HG03378 (cell line): ENCODE data around the gene SNX25.
"Not testable (repeated sequence)": the region's sequence is repeated elsewhere in the genome, so short reads cannot be mapped to it uniquely, and the experiment has no call there.

Experiments used
- ATAC-seq: cut with Tn5 transposase; IDR thresholded peaks from one replicate; pipeline ENCODE4 v1.9.1; 2021; ENCODE audit warnings: mild to moderate bottlenecking, moderate library complexity; ENCODE audit not compliant: unreplicated experiment

The SNX25 gene

GRCh38 chr4:185304541-185304940, 95.1 kb downstream of the SNX25 start:
- no peak for ATAC-seq

- peak; percentile 44 for ATAC-seq
These were observed 95.7 kb downstream of the SNX25 start for GRCh38 chr4:185304944-185305690.

GRCh38 chr4:185305979-185306442, 96.6 kb downstream of the SNX25 start:
- ATAC-seq = no peak

GRCh38 chr4:185307136-185307950, 97.9 kb downstream of the SNX25 start:
- ATAC-seq = peak; percentile 80

GRCh38 chr4:185309770-185310169, 100.4 kb downstream of the SNX25 start:
- ATAC-seq = peak; percentile 50

GRCh38 chr4:185311113-185311888, 101.9 kb downstream of the SNX25 start:
- no peak for ATAC-seq

- no peak for ATAC-seq
These were observed 103.3 kb downstream of the SNX25 start for GRCh38 chr4:185312699-185313098.

- not testable (repeated sequence) for ATAC-seq
These were observed 108.1 kb downstream of the SNX25 start for GRCh38 chr4:185317462-185317861.

- no peak for ATAC-seq
These were observed 108.5 kb downstream of the SNX25 start for GRCh38 chr4:185317880-185318279.

- ATAC-seq = peak; percentile 45
These were observed 109.3 kb downstream of the SNX25 start for GRCh38 chr4:185318679-185319078.

GRCh38 chr4:185322803-185323202, 113.4 kb downstream of the SNX25 start:
- no peak for ATAC-seq

- no peak for ATAC-seq
These were observed 114.2 kb downstream of the SNX25 start for GRCh38 chr4:185323606-185324005.

GRCh38 chr4:185324361-185324760, 115.0 kb downstream of the SNX25 start:
- not testable (repeated sequence) for ATAC-seq

GRCh38 chr4:185325721-185326120, 116.3 kb downstream of the SNX25 start:
- ATAC-seq = not testable (repeated sequence)

GRCh38 chr4:185328586-185328985, 119.2 kb downstream of the SNX25 start:
- ATAC-seq = no peak

- not testable (repeated sequence) for ATAC-seq
These were observed 120.6 kb downstream of the SNX25 start for GRCh38 chr4:185329879-185330510.

- peak; percentile 67 for ATAC-seq
These were observed 123.4 kb downstream of the SNX25 start for GRCh38 chr4:185332575-185333464.

- ATAC-seq = no peak
These were observed 124.9 kb downstream of the SNX25 start for GRCh38 chr4:185334326-185334725.

- ATAC-seq = no peak
These were observed 126.2 kb downstream of the SNX25 start for GRCh38 chr4:185335579-185335978.

- ATAC-seq = no peak
These were observed 130.5 kb downstream of the SNX25 start for GRCh38 chr4:185339941-185340340.
